GM12878 (cell line): Measurements from ENCODE around the gene RPE65. TPM values are rescaled to one million over a fixed set of nuclear protein-coding genes. Genes with fewer than 3 reads are reported as not detected.

ENCODE experiments used
- CBX3 ChIP-seq: fragments of 200-600 bp; sonication (generic); IDR thresholded peaks from 2 replicates; pipeline ENCODE4 v1.6.1; 2016; ENCODE audit warnings: low read depth, borderline replicate concordance
- CHD4 ChIP-seq: fragments of 200-600 bp; sonication (generic); IDR thresholded peaks from 2 replicates; pipeline ENCODE4 v1.6.1; 2016; ENCODE audit warnings: mild to moderate bottlenecking
- CREM ChIP-seq: IDR thresholded peaks from 2 replicates; pipeline ENCODE4 v1.6.1; 2014; ENCODE audit warnings: antibody characterized with exemption, low read depth
- CUX1 ChIP-seq: IDR thresholded peaks from 2 replicates; pipeline ENCODE4 v1.6.1; 2012; ENCODE audit warnings: improper control_type of control experiment, low read depth, low read length; ENCODE audit not compliant: insufficient replicate concordance
- DPF2 ChIP-seq: fragments of 450-650 bp; IDR thresholded peaks from 2 replicates; pipeline ENCODE4 v1.6.1; 2017; ENCODE audit warnings: mild to moderate bottlenecking
- EGR1 ChIP-seq, 2 experiments: IDR thresholded peaks; 1 replicate in 1 of 2; 2 replicates in 1 of 2; pipeline ENCODE4 v1.6.1; 2011 to 2012; ENCODE audit warnings: low read depth in 2 of 2, low read length in 2 of 2, borderline replicate concordance in 1 of 2, mild to moderate bottlenecking in 1 of 2, moderate library complexity in 1 of 2
- MAX ChIP-seq: IDR thresholded peaks from 2 replicates; pipeline ENCODE4 v1.6.1; 2012; ENCODE audit warnings: low read depth, low read length, improper control_type of control experiment
- POLR2AphosphoS2 ChIP-seq: IDR thresholded peaks from 2 replicates; pipeline ENCODE4 v1.6.1; 2011; ENCODE audit warnings: low read depth, mild to moderate bottlenecking, low read length, improper control_type of control experiment, moderate library complexity
- PRDM15 ChIP-seq: fragments of 450-650 bp; formaldehyde crosslinking; IDR thresholded peaks from 2 replicates; pipeline ENCODE4 v1.4.0; 2020; ENCODE audit warnings: mild to moderate bottlenecking, moderate library complexity
- RUNX3 ChIP-seq: IDR thresholded peaks from 2 replicates; pipeline ENCODE4 v1.6.1; 2012; ENCODE audit warnings: low read length, inconsistent platforms
- SP1 ChIP-seq: IDR thresholded peaks from one replicate; pipeline ENCODE4 v1.6.1; 2011; ENCODE audit warnings: low read depth, low read length
- STAT1 ChIP-seq: fragments of 450-650 bp; conservative IDR thresholded peaks from 2 replicates; pipeline ENCODE4 v1.6.1; 2014; ENCODE audit warnings: antibody characterized with exemption, mild to moderate bottlenecking
- STAT3 ChIP-seq: IDR thresholded peaks from 2 replicates; pipeline ENCODE4 v1.6.1; 2011; ENCODE audit warnings: low read depth, low read length, improper control_type of control experiment
- TCF3 ChIP-seq: IDR thresholded peaks from 2 replicates; pipeline ENCODE4 v1.6.1; 2012; ENCODE audit warnings: low read depth, mild to moderate bottlenecking, low read length, borderline replicate concordance; ENCODE audit not compliant: insufficient read depth
- YY1 ChIP-seq: IDR thresholded peaks from 2 replicates; pipeline ENCODE4 v1.6.1; 2011; ENCODE audit warnings: low read depth, mild to moderate bottlenecking, low read length
- polyA plus RNA-seq, 11 experiments: library from polyadenylated mRNA; depleted of rRNA in 4 of 11; unstranded in 6 of 11; stranded (reverse) in 5 of 11; fragments of >200 nt; fragmentation: Nextera tagmentation in 4 of 11; fragmentation: Illumina TruSeq in 1 of 11; extraction: Ambion mirVana in 4 of 11; extraction: Trizol in 1 of 11; gene quantifications; 1 replicate in 1 of 11; 2 replicates in 10 of 11; pipeline versions ENCODE4 v1.2.1 to v1.2.3, GENCODE V29; 2011 to 2016; ENCODE audit warnings: inconsistent platforms in 2 of 11, missing spikeins in 2 of 11, low read depth in 1 of 11
- total RNA-seq, 4 experiments: library from RNA; depleted of rRNA in 3 of 4; stranded (reverse); fragments of >200 nt in 3 of 4; fragmentation: Illumina TruSeq in 1 of 4; extraction: Trizol in 1 of 4; gene quantifications; 2 replicates each; pipeline versions ENCODE4 v1.2.1 to v1.2.3, GENCODE V29; 2013 to 2021
- TF ChIP-seq, protein P1 (sequence below): fragments of 450-650 bp; IDR thresholded peaks from 2 replicates; pipeline ENCODE4 v1.6.1; 2017; ENCODE audit warnings: mild to moderate bottlenecking
- TF ChIP-seq, protein P2 (sequence below): IDR thresholded peaks from 2 replicates; pipeline ENCODE4 v1.6.1; 2011; ENCODE audit warnings: low read depth, mild to moderate bottlenecking, low read length, moderate library complexity, borderline replicate concordance; ENCODE audit errors: extremely low read depth

RPE65 gene
- total and polyA plus RNA-seq, 10 of the 15 experiments (the other 5 are each of a cell fraction or from before 2014, with no cell fraction given): not detected

- TF ChIP-seq POLR2AphosphoS2: no peak
- TF ChIP-seq PRDM15: peak; percentile 76; the same call in 1 of the 2 replicates
- 0 out of 2 replicates have a peak, but pooled peaks have one; percentile 7 for TF ChIP-seq TCF3
- peak; percentile 83 for TF ChIP-seq MAX
- no peak; the same call in 1 of the 2 replicates for TF ChIP-seq RUNX3
- no peak for TF ChIP-seq CHD4
- TF ChIP-seq CUX1: no peak
- TF ChIP-seq EGR1 (IDR thresholded peaks at IDR 0.05; ENCODE audit: borderline replicate concordance in 1 of 2, low read depth in 2 of 2, low read length in 2 of 2): no peak
- TF ChIP-seq YY1: peak; percentile 78
- peak; percentile 55 for TF ChIP-seq SP1
- TF ChIP-seq, protein P1, sequence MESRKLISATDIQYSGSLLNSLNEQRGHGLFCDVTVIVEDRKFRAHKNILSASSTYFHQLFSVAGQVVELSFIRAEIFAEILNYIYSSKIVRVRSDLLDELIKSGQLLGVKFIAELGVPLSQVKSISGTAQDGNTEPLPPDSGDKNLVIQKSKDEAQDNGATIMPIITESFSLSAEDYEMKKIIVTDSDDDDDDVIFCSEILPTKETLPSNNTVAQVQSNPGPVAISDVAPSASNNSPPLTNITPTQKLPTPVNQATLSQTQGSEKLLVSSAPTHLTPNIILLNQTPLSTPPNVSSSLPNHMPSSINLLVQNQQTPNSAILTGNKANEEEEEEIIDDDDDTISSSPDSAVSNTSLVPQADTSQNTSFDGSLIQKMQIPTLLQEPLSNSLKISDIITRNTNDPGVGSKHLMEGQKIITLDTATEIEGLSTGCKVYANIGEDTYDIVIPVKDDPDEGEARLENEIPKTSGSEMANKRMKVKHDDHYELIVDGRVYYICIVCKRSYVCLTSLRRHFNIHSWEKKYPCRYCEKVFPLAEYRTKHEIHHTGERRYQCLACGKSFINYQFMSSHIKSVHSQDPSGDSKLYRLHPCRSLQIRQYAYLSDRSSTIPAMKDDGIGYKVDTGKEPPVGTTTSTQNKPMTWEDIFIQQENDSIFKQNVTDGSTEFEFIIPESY: no peak
- TF ChIP-seq STAT3: no peak
- TF ChIP-seq, protein P2, sequence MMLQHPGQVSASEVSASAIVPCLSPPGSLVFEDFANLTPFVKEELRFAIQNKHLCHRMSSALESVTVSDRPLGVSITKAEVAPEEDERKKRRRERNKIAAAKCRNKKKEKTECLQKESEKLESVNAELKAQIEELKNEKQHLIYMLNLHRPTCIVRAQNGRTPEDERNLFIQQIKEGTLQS: peak; percentile 76; the same call in 1 of the 2 replicates
- TF ChIP-seq DPF2: peak; percentile 51
- peak; percentile 25; the same call in 1 of the 2 replicates for TF ChIP-seq CREM
- 0 out of 2 replicates have a peak, but pooled peaks have one; percentile 34 for TF ChIP-seq STAT1
- no peak for TF ChIP-seq CBX3
These were observed 47.1 kb upstream of the RPE65 start, which contains the start of gene DEPDC1 (continued) for GRCh38 chr1:68496680-68497357.
